Muscle of arm (tissue), 12 donors: ENCODE data around the gene EXD3. TPM values are rescaled to one million over a fixed set of nuclear protein-coding genes. Genes with fewer than 3 reads are reported as not detected.
"Not testable (repeated sequence)": the region's sequence is repeated elsewhere in the genome, so short reads cannot be mapped to it uniquely, and the experiment has no call there.

Experiments used
- DNase-seq: peaks from one replicate; pipeline ENCODE4 v3.0.0-alpha.2; 2013
- polyA plus RNA-seq, 12 donors: library from polyadenylated mRNA; unstranded; fragments of 120-200 nt; gene quantifications; one replicate each; pipeline ENCODE4 v1.2.1, GENCODE V29; 2013; ENCODE audit not compliant: insufficient read length in 12 of 12

The EXD3 gene
- polyA plus RNA-seq, 12 donors, result 6.7 to 21.6 (median 11.6) TPM; not detected in 1

DNA sequence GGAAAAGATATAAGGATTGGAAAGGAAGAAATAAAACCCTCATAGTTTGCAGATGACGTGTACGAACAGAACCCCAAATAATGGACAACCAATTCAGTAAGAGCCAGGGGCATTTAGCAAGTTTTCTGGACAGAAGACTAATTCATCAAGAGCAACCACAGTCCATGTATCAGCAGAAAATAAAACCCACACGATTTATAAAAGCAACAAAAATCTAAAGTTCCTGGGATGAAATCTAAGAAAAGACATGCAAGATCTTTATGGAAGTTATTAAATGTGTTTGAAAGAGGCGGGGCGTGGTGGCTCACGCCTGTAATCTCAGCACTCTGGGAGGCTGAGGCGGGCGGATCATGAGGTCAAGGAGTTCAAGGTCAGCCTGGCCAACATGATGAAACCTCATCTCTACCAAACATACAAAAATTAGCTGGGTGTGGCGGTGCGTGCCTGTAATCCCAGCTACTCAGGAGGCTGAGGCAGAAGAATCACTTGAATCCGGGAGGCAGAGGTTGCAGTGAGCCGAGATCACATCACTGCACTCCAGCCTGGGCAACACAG is 83.0 kb downstream of the EXD3 start:
- not testable (repeated sequence) for DNase-seq

- no peak for DNase-seq
Measured at GRCh38 chr9:137339045-137339907, 83.7 kb downstream of the EXD3 start.

DNA sequence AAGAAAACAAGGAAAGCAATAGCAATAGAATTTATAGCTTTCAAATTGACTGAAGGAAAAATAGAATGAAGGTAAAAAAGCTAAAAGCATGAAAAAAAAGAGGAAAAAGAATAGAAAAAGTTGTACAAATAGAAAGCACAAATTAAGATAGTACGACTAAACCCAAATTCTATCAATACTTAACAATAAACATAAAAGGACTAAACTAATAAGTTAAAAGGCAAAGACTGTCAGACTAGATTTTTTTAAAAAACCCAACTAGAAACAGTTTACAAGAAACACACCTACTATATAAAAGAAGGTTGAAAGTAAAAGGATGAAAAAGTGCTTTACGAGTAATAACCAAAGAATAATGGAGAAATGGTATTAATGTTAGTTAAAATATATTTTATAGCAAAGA is 86.2 kb downstream of the EXD3 start:
- no peak for DNase-seq

GRCh38 chr9:137333016-137333671 is 89.8 kb downstream of the EXD3 start:
- DNase-seq, result no peak

- no peak for DNase-seq
Measured at GRCh38 chr9:137331929-137332328, 91.0 kb downstream of the EXD3 start.

DNA sequence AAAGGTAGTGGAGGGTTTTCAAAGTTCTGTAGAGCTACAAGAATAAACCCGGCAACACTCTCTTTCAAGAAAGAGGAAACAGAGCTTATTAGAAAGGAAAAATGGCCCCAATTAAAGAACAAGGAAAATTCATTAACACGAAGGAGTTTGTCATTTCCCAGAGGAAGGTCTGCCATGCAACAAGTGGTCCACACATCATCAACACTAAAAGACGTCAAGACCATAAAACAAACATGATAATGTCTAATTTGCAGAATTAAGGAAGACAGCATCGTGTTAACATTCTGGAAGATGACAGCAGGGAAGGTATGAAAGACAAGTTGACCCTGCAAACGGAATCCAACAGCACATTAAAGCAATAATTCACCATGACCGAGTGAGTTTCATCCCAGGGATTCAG is 92.3 kb downstream of the EXD3 start:
- DNase-seq, result no peak

DNA sequence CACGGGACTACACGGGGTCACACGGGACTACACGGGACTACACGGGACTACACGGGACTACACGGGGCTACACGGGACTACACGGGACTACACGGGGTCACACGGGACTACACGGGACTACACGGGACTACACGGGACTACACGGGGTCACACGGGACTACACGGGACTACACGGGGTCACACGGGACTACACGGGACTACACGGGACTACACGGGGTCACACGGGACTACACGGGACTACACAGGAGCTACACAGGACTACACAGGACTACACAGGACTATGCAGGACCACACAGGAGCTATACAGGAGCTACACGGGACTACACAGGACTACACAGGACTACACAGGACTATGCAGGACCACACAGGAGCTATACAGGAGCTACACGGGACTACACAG is 93.4 kb downstream of the EXD3 start:
- not testable (repeated sequence) for DNase-seq

GRCh38 chr9:137327641-137328550 is 95.1 kb downstream of the EXD3 start:
- DNase-seq, result not testable (repeated sequence)

GRCh38 chr9:137326445-137327065 is 96.4 kb downstream of the EXD3 start:
- DNase-seq, result no peak

- no peak for DNase-seq
Measured at GRCh38 chr9:137325799-137326198, 97.2 kb downstream of the EXD3 start.

- no peak for DNase-seq
Measured at GRCh38 chr9:137325124-137325523, 97.8 kb downstream of the EXD3 start.

- no peak for DNase-seq
Measured at GRCh38 chr9:137323531-137324331, 99.2 kb downstream of the EXD3 start.

GRCh38 chr9:137321726-137322361 is 101.1 kb downstream of the EXD3 start:
- DNase-seq, result no peak

GRCh38 chr9:137320555-137321384 is 102.2 kb downstream of the EXD3 start:
- DNase-seq, result no peak

DNA sequence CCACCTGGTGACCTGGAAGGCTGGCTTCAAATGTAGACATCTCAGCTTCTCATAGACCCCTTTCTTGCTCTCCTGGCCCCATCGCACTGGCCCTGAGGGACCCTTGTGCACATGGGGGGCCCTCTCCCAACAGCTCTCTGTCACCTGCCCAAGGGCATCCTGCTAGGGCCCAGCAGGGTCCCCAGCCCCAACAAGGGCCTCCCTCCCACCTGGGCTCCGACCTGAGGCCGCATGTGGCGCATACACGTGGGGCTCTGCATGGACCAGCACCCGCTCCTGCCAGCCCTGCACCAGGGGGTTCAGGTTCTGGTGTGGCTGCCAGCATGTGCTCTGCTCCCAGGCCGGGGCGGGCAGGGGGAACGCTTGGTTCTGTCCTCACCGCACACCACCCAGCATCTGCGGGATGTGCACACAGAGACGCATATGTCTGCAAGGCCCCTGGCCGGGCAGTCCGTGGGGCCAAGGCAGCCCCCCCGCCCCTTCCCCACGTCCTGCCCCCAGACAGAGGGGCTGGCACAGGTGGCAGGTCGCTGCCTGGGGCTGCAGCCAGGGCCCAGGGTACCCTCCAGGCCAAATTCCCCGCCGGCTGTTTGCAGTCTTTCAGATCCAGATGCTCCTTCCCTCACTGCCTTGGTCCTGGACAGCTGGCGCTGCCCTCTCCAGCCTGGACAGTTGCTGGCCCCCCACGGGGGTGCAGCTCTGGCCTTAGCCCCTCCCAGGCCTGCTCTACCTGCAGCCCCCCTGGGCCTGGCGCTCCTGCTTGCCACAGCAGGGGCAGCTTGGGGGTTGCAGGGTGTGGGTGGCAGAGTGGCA is 103.0 kb downstream of the EXD3 start:
- no peak for DNase-seq

- no peak for DNase-seq
Measured at GRCh38 chr9:137319011-137319738, 103.8 kb downstream of the EXD3 start.

- DNase-seq, result no peak
Measured at GRCh38 chr9:137318602-137319001, 104.4 kb downstream of the EXD3 start.
